ENCODE data around the gene OR2T2.
"Not testable (repeated sequence)": the region's sequence is repeated elsewhere in the genome, so short reads cannot be mapped to it uniquely, and the experiment has no call there.

Gene OR2T2

DNA sequence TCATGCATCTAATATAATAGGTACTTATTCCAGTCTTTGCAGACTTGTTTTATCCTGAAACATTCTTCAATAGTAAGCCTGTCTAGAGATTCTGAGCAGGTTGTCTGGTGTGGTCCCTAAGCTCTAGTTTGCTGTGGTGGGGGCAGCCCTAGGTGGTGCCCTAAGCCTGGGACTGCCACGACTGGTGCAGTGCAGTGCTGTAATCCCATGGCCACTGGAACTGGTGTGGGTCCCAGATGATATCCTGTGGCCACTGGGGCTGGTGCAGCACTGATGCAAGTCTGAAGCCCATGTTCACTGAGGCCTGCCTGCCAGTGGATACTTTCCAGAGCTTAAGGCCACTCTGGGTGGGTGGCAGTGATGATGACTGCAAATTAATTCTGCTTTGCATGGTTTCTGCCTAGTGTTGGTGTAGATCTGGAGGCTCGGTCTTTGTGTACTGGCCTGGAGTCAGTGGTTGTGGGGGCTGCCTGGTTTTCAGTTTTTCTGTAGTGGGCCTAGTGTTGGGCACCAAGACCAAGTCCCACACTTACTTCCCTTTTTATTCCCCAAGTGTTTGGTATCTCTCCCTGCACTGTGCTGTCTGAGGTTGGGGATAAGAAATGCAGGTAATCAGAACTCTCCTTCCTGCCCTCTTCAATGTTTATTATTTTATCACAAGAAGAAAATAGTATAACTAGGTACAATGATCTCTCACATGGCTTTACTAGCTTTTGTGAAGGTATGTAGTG is 55.0 kb downstream of the OR2T2 start:
- not testable (repeated sequence) for H3K27me3 ChIP-seq (ENCODE audit: insufficient read depth, low read depth, severe bottlenecking); H3K36me3 ChIP-seq; DNase-seq; H3K27ac ChIP-seq; H3K9me3 ChIP-seq (ENCODE audit: severe bottlenecking); H3K4me3 ChIP-seq (ENCODE audit: low read depth, low read length)
